NCI-H2196 treated with DMSO at 0.1 percent for 48 hours (cell line): Measurements from ENCODE around the gene LGALSL.

Experiments used
- DNase-seq: peaks from one replicate; lab custom pipeline; 2025; ENCODE audit not compliant: unreplicated experiment; lab: John Stamatoyannopoulos, UW

The LGALSL gene

GRCh38 chr2:64470071-64470470 is 16.1 kb downstream of the LGALSL start:
- DNase-seq, result no peak

DNA sequence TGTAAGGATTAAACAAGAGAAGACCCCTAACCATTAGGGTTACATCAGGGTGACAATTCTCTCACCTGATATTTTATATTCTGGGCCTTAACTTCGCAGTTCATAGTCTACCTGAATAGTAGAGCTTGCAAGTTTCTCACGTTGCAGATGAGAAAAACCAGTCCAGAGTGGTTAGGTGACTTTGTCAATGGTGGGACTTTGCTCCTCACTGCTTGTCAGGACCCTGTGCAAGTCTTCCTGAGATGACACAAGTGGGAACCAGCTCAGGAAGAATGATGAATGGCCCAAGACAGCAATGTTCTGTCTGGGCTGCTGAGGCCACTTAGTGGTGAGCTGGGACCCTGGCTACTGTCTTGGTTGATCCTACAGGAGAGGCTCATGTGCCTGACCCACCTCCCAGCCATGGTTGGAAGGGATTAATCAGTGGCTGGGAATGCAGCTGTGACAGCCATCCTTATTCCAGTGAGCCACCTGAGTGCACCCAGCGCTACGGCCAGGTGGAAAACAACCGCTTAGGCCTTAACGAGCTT is 16.9 kb downstream of the LGALSL start:
- DNase-seq, result no peak

GRCh38 chr2:64471600-64471999 is 17.6 kb downstream of the LGALSL start:
- DNase-seq, result no peak

DNA sequence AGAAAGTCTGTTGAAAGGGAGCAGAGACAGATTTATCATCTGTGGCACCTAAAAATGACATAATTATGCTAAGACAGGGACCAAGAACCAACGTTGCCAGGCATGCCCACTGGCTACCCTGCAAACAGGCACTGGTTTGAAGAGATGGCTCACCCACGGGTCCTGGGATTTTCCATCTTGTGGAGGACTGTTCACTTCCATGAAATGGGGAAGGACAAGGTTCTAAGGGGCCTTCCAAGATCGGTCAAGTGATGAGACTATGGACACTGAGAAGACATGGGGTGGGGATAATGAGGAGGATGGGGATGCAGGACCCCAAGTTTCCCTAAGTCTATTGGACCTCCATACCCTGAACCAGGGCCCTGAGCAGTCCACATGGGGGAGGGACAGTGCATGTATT is 18.9 kb downstream of the LGALSL start:
- DNase-seq, result no peak

DNA sequence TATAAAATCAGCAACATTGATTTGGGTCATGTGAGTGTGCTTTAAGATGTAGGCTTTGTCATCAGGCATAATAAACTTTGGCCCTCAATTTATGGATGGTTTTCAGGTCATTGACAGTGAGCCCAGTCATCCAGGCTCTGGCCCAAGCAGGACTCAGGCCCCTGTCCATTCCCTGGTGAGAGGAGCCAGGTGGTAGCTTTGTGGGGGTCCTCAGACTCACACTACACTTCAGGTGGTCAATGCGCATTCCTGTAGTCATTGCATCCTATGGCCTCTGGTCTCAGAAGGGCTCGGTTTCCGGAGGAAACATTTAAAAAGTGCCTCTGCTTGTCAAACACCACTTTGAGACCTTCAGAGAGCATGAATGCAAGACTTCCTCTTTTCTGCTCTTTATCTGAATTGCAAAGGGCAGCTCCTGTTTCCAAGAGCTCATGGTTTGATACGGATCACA is 20.2 kb downstream of the LGALSL start:
- no peak for DNase-seq

DNA sequence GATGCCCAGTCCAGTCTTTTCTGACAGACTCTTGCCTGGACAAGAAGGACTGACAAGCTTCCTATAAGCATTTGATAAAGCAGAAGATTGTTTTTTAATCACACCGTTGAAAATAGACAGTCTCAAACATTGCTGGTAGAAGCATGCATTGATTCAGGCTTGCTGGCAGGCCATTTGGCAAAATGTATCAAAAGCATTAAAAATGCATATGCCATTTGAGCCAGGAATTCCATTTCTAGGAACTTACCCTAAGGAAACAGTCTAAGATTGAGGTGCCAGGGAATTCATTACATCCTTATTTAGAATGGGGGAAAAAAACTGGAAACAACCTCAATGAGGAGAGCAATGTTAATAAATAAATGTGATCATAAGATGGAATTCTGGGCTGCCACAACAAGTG is 20.7 kb downstream of the LGALSL start:
- no peak for DNase-seq

DNA sequence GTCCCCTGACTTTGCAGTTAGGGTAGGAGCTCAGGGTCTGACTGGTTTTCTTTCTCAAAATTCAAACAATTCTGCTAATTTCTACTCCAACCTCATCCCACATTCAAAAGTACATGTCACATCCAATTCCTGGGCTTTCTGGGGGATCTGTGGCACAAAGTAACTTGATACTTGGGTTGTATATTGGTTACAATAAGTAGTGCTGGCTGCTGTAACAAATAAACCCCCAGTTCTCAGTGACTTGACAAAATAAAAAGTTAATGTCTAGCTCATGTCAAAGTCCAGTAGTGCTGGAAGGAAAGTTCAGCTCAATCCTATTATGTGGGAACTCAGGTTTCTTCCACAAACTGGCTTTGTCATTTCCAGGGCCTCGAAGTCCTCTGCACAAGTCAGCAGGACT is 23.1 kb downstream of the LGALSL start:
- DNase-seq, result no peak

- DNase-seq, result no peak
Measured at GRCh38 chr2:64477979-64478378, 24.0 kb downstream of the LGALSL start.

GRCh38 chr2:64478502-64479230 is 24.7 kb downstream of the LGALSL start:
- no peak for DNase-seq

- DNase-seq, result no peak
Measured at GRCh38 chr2:64479259-64480117, 25.5 kb downstream of the LGALSL start.

DNA sequence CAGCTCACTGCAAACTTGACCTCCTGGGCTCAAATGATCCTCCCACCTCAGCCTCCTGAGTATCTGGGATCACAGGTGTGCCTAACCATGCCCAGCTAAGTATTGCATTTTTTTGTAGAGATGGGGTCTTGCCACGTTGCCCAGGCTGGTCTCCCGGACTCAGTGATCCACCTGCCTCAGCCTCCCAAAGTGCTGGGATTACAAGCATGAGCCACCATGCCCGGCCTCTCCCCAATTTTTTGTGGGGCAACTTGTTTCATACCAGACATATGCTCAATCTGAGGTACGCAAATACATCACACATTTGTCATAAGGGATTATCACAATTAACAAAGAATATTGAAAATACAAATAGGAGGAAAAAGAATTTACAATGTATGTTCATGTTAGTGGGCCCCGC is 27.7 kb downstream of the LGALSL start:
- no peak for DNase-seq

DNA sequence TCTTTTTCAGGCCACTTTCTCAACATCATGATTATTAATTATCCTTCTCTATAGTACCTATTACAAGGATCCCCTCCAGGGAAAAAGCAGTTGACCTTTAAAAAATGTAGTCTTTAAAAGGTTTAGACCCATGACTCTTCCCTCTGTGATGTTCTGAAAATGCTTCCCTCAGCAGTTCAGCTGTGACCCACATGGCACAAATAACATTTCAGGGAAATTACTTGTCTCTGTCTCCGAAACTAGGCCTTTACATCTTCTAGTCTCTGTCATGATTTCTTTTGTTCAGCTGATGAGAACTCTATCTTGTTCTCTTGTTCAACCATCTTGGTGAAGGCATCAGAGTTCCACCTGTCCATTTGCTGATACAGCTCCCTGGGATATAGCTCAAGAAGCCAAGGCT is 28.3 kb downstream of the LGALSL start:
- no peak for DNase-seq

DNA sequence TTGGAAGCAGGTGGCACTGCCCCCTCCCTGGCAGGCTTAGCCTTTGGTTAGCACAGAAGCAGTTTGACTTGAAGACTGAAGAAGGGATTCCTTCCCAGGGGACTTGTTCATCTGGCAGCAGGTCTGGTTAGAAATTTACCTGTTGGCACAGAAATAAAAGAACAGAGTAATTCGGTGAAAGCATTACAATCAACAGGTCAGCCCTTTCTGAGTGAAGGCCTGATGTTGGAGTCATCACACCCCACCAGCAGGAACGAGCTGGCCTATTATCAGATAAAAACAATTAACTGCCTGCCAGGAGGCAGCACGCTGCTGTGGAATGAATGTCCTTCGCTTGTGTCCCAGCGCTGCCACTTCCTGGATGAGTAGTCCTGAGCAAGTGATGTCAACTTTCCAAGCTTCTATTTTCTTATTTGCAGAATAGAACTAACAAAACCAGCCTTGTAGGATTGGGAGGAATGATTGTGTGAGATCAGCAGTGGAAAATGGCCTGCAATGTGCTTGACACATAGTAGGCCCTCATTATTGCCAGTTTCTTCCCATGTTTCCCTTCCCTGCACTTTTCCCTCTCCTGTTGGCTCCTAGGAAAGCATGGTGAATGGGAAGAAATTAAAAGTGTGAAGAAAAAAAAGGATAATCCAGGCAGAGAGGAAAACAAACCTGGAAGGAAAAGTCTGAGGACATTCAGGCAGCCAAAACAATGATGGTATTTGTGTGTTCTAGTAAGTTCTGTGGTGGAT is 29.0 kb downstream of the LGALSL start:
- DNase-seq, result no peak

DNA sequence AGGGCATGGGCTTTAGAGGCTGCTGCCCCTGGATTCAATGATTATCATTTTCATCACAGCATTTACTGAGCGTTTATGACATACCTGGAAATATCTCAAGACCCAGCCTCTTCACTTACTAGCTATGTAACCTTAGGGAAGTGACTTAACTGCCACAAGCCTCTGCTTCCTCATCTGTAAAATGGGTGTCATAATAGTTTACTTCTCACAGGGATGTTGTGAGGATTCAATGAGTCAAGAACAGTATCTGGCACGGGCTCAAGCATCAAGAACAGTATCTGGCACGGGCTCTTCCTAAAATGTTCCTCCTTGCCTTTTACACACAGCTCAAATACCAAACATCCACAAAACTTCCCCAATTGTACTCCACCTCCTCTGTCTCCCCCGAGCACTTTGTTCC is 31.4 kb downstream of the LGALSL start:
- no peak for DNase-seq

- peak; percentile 3 for DNase-seq
Measured at GRCh38 chr2:64485961-64486360, 32.0 kb downstream of the LGALSL start.

DNA sequence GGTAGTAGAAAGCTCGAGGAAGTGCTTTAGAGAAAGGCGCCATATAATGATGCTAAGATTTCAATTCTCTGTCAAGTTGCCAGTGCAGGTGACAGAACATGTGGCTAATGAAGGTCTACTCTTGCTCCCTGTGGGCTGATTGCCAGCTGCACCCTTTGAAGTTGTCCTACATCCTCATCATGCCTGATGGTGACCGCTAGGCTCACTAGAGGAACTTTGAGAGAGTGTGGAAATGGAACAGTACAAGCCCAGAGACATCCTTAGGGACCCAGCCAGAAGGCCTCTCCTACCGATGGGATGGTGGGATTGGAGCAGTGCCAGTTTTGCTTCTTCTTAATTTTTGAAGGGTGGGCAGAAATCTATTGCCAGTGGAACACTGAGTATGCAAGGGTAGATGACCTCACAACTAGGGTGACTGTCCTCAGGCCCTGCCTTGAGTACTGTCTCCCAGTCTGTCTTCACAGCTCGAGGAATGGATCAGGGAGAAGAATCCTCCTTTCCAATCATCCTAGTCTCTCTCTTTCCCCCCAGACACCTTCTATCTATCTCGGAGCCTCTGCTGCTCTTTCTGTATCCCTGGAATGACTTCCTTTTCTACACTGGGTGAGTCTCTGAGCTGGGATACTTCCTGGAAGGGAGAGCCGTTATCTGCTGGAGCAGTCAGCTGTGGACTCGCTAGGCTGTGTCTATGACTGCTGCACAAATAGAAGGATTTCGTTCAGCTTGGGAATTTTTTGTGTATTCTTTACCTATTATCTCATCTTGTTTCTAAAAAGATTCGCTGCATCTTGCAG is 33.5 kb downstream of the LGALSL start:
- no peak for DNase-seq

DNA sequence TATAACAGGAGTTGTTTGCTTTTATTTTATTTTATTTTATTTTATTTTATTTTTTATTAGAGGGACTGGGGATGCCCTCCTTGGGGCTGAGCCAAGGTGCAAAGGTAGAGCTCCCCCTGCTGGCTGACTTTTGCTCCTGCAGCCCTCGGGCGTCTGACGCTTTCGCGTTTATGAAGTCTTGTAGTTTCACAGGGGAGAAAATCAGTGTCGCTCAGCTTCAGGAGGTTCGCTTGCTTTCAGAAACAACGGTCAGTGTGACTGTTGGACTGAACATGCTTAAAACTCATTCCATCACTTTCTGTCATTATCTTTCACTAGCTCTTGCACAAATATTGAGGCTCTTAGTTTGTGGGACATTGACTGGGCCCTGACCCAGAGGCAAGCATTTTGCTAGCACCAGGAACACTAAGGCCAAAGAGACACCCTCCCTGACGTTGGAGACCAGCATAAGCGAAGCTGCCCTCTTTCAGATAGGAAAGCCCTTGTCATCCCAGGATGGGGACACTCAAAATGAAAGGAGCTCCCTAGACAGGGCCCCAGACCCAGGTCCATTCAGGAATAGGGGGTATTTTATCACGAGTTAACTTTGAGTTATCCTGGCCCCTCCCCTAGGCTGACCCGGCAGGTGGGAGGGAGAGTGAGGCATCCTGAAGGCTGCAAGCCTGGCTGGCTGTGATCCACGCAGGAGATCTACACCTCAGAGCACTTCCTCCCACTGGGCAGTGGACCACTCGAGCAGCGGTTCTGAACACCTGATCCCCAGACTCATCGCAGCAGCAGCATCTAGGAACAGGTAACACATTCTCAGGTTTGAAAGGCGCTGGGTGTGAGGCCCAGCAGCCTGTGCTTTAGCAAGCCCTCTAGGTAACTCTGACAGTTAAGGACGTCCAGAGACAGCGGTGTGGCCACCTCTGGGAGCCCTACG is 34.4 kb downstream of the LGALSL start:
- peak; percentile 4 for DNase-seq

DNA sequence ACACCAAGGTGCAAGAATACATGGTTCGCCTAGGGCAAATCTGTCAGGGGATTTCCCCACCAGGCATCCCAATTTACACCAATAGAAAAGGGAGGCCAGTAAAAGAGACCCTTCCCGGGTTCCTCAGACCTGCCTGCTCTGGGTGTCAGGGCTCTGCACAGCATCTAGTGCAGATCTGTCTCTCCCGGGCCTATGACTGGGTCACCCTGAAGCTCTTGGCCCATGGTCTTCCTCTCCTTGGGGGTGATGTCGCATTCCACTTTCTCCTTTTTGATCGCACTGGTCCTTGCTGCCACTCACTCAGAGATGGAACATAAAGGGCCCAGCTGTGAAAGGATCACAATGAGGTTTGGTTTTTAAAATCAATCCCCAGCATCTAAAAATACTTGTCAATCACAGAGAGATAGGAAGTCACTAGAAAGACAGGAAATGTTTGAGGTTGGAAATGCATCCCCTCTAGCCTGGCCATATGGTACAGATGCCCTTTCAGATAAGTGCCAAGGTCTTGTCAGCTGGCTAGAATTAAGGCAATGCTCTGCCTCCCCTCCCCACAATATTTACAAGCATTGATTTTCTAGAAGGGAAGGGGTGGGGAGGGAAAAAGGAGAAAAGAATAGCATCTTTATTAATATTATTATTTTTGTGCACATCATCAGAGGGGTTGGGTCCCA is 35.3 kb downstream of the LGALSL start:
- DNase-seq, result no peak

DNA sequence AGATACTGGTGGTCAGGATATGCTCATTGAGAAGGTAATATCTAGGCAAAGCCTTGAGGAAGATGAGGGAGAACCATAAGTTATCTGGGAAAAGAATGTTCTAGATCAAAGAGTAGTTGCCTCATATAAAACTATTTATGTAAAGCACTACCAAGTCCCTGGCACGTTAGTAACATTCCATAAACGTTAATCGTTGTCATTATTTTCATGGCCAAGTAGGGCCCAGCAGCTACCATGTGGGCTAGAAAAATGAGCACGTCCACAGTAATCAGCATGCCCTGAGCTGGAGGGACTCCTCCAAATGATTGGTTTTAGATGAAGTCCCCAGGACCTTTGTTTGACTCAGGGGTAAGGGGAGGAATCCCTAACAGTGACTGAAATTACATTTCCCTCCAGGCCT is 37.5 kb downstream of the LGALSL start:
- DNase-seq, result no peak
